Hypothalamus (tissue), 51 donors: ENCODE results near the gene WDFY3.

Experiments
- DNase-seq, 51 donors: peaks; one replicate each; lab custom pipeline; 2025; lab: John Stamatoyannopoulos, UW

Gene WDFY3

DNA sequence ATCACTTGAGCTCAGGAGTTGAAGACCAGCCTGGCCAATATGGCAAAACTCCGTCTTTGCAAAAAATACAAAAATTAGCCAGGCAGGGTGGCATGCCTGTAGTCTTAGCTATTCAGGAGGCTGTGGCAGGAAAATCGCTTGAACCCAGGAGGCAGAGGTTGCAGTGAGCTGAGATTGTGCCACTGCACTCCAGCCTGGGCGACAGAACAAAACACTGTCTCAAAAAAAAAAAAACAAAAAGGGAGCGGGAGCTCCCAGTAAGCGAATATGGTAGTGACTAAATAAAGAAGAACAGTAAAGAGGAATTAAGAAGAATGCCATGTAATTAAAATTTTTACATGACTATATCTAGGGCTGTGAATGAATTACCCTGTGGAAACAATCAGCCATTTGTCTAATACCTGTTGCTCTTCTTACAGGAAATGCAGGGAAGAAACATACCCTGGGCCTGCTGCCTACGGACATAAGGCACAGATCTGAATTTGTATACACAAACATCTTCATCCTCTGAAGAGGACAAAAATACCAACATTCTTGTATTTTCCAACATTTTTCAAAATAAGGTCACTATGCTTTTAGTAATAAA is 11.4 kb downstream of the WDFY3 start:
- no peak for DNase-seq

DNA sequence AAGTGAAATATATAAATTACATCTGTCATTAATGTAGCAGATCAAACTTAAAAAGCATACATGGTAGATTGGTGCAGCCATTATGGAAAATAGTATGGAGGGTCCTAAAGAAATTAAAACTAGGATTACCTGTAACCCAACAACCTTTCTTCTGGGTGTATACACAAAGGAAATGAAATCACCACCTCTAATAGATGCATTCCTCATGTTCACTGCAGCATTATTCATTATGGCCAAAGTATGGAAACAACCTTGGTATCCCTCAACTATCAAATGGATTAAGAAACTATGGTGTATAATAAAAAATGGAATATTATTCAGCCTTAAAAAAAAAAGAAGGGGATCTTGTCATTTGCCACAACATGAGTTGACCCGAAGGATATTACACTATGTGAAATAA is 13.7 kb downstream of the WDFY3 start:
- DNase-seq: no peak

DNA sequence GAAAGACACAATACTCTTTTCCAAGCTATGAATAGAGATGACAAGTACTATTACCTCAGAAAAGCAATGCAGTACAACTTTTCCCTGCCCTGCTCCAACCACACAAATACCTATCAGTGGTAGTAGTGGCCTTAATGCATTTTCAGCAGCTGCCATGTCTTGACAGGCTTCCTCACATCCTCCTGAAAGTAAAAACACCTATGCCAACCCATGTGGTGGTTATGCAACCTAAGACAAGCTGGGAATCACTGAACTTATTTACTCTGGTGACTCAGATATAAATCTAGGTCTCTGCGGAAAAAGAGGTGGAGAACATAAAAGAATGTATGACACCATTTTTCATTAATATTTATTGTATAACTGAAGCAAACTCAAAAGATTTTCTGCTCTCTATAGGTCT is 14.5 kb downstream of the WDFY3 start:
- no peak for DNase-seq

DNA sequence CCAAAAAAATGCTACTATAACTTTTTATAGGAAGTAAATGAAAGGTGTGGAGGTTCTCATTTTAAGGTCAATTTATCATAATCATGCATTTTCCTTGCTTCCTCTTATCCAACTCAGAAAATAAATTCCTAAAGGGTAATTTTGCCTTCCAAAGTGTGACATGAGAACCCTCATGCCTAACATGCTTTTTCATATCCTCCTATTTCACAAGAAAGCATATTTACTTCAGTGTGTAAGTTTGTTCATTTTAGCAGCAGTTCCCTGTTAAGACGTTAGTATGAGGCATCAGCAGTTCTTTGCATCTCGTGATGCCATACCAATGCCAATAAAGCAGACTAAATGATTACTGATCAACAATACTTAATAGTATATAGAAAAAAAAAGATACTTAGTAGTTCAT is 18.4 kb downstream of the WDFY3 start:
- DNase-seq: no peak

GRCh38 chr4:84944947-84945346 is 21.5 kb downstream of the WDFY3 start:
- no peak for DNase-seq

- DNase-seq: no peak
Measured at GRCh38 chr4:84940960-84941359, 25.5 kb downstream of the WDFY3 start.

- no peak for DNase-seq
Measured at GRCh38 chr4:84939113-84939512, 27.4 kb downstream of the WDFY3 start.

DNA sequence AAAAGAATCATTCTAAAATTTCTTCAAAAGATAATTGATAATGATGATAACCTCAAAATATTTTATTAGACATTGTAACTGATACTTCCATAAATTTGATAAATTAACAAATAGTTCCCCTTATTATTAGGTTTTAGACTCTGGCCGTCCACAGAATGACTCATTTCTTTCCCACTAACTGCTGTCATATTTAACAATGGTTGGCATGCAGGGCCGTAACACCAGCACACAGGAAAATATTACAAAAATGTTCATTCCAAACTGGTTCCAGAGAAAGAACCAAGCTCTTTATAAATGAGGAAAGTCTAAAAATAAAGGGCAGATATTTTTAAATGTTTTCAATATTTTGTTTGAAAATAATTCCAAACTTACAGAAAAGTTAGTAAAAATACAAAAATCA is 28.2 kb downstream of the WDFY3 start:
- DNase-seq: no peak

- no peak for DNase-seq
Measured at GRCh38 chr4:84937381-84937977, 29.0 kb downstream of the WDFY3 start.

GRCh38 chr4:84936123-84936522 is 30.4 kb downstream of the WDFY3 start:
- no peak for DNase-seq

DNA sequence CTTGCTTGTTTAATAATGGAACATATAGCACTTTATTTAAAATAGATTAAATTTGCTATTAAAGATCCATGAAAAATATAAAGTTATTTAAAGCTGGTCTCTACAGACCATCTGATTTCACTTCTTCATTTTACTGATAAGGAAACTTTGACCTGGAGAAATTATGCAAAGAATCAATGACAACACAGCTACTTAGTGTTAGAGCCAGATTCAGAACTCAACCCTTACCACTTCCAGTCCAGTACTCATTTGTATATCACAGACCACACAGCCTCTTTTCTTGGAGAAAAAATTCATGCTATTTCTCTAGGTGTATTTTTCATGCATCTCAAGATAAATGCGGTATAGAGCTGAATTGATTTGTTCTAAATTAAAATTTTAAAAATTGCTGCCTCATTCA is 34.0 kb downstream of the WDFY3 start:
- no peak for DNase-seq

- no peak for DNase-seq
Measured at GRCh38 chr4:84931961-84932360, 34.5 kb downstream of the WDFY3 start.

- no peak for DNase-seq
Measured at GRCh38 chr4:84931274-84931673, 35.2 kb downstream of the WDFY3 start.

- DNase-seq: no peak
Measured at GRCh38 chr4:84928089-84928488, 38.4 kb downstream of the WDFY3 start.

DNA sequence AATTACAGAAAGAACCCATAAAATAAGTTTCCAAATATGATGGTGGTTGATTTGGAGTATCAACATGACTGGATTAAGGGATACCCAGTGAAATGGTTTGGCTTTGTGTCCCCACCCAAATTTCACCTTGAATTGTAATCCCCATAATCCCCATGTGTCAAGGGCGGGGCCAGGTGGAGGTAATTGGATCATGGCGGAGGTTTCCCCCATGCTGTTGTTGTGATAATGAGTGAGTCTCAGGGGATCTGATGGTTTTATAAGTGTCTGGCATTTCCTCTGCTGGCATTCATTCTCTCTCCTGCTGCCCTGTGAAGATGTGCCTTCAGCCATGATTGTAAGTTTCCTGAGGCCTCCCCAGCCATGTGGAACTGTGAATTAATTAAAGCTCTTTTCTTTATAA is 39.1 kb downstream of the WDFY3 start:
- DNase-seq: no peak

DNA sequence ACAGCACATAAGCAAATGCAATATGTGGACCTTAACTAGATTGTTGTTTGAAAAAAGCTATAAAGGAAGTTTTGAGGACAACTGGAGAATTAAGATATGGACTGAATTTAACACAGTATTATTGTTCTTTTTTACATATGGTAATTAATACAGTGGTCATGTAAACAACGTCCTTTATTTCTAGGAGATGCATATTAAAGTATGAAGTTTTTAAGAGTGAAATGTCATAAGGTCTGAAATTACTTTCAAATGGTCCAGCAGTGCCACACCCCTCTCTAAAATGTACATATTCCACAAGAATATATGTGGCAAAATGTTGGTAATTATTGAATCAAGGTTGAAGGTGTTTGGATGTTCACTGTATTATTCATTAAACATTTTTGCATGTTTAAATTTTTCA is 40.9 kb downstream of the WDFY3 start:
- no peak for DNase-seq

DNA sequence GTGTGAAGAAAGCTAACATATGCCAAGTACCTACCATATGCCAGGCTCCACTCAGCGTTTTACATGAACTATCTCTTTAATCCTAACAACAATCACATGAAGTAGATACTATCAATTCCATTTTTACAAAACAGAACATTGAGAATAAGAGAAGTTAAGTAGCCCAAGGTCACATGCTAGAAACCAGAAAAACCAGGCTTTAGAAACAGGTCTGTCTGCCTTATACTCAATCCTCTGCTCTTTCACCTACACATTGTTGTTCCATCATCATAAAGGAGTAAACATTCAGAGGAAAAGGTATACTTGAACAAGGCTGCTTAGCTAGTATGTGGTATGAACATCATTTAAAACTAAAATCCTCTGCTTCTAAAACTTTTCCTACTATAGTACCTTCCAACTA is 42.1 kb downstream of the WDFY3 start:
- DNase-seq: no peak

DNA sequence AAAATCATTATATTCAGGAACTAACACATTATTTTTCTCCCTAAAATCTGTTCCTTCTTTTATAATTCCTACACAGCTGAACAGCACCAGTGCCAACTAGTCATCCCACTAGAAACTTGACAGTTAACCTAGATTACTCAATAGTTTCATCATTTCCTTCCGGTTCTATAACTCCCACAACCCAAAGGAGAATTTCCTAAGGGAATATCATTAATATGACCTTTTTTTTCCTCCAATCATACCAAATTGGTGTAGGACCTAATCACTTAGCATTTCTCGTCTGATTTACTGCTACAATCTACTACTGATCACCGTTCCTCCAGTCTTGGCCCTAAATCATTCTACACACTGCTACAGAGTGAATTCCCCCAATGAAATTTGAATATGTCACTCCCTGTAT is 45.9 kb downstream of the WDFY3 start:
- DNase-seq: no peak

DNA sequence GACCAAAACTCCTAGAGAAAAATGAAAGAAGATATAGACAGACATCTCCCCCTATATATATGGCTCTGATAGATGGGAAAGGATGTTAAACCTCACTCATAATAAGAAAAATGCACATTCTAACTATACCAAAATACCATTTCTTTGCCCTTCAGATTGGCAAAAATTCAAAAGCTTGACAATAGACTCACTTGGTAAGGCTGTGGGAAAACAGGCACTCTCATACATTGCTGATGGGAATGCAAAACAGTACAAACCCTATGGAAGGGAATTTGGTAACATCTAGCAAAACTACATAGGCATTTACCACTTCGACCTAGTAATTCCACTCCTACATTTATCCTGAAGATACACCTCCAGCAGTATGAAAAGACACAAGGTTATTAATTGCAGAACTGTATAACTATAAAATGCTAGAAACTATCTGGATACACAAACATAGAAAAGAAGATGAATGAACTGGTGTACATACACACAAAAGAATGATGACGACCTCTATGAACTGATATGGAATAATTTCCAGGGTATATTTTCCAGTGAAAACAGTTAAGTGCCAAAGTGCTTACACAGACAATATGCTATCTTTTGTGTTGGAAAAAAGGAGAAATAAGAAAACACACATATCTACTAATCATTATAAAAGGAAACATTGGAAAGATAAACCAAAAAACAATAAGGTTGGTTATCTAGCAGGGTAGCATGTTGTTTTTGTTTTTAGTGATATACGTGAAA is 48.5 kb downstream of the WDFY3 start:
- no peak for DNase-seq

GRCh38 chr4:84917086-84917821 is 49.2 kb downstream of the WDFY3 start:
- peak in 15 of 51 donors; percentile 0 to 43 (median 5) for DNase-seq

GRCh38 chr4:84916227-84916626 is 50.3 kb downstream of the WDFY3 start:
- no peak for DNase-seq

DNA sequence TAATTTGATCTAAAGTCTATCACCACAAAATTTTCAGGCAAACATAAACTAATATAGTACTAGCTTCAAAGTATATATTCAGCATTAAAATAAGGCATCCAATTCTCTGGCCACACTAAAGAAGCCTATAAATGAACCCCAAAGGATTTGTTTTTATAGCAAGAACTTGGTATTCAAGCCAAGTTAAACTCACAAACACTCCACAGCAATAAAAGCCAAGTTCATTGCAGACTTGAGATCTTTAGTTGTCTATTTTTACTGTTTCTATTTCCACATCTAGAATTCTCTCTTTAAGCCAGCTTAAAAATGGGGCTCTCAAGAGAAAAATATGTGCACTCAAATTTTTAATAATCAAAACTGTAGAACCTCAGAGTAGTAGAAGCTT is 51.1 kb downstream of the WDFY3 start:
- DNase-seq: no peak
